Measurements from ENCODE around the gene MATN1.
"Not testable (repeated sequence)": the region's sequence is repeated elsewhere in the genome, so short reads cannot be mapped to it uniquely, and the experiment has no call there.

The MATN1 gene

GRCh38 chr1:30693822-30694221, 29.6 kb downstream of the MATN1 start:
- DNase-seq = no peak

DNA sequence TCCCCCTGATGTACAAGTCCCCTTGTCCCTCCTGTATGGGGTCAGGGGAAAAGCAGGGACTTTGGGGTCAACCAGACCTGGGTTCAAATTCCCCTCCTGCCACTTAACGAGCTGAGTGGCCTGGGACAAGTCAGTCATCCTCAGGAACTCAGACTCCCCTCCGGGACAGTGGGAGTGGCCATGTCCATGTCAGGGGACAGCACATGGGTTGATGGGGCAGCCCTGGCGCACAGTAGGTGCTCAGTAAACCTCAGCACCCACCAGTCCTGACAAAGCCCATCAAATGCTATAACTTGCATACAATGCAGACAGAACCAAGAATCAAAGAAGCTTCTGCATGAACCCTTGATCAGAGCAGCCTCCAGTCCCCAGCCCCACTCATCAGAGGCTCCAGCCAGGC, 30.0 kb downstream of the MATN1 start:
- DNase-seq = no peak

- DNase-seq = no peak
These were observed 30.5 kb downstream of the MATN1 start for GRCh38 chr1:30692948-30693301.

GRCh38 chr1:30692201-30692947, 31.0 kb downstream of the MATN1 start:
- DNase-seq = no peak

- DNase-seq = no peak
These were observed 31.9 kb downstream of the MATN1 start for GRCh38 chr1:30691480-30691879.

GRCh38 chr1:30689901-30690645, 33.3 kb downstream of the MATN1 start:
- DNase-seq = peak; percentile 60

DNA sequence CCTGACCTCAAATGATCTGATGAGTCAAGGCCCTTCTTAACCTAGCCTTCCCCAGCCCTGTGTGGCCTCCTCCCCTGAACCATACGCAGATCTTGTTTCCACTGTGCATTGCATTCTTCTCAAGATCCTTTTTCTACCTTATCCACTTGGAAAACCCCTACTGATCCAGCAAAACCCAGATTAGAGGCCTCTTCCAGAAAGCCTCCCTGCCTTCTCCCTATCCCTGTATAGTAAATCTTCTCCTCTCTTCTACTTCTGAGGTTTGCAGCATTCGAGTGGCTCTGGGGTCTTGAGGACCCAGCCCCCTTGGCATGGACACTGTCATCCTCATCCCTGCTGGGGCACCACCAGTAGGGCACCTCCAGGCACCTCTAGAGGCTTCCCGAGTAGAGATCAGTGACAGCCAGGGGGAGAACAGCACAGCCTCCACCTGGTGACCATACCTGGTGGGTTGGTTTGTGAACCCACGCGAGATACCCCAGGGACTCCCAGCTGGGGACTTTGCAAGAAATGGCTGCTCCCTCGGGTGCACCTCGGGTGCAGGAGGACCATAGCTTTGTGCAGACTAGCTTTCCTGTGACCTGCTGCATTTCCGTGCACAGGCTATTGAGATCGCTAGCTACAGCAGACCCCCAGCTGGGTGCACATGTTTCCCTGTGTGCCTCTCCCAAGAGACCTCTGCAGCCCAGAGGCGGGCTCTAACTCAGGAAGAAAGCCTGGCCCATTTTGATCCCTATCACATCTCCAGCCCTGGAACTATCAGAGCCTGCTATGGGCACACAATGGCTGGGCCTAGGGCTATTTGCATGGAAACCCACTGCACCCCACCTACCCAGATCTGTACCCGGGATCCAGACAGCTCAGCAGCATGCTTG, 34.2 kb downstream of the MATN1 start:
- peak; percentile 43 for DNase-seq

DNA sequence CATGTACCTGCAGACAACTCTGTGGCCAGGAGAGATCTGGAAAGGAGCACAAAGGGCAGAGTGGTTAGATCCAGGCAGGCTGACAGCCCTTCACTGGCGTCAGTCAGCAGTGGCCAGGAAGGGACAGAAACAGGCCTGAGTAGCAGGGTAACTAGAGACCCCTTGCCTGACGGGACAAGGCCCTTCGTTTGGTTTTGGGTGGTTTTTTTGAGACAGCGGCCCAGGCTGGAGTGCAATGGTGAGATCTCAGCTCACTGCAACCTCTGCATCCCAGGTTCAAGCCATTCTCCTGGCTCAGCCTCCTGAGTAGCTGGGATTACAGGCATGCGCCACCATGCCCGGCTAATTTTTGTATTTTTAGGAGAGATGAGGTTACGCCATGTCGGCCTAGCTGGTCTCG, 34.9 kb downstream of the MATN1 start:
- not testable (repeated sequence) for DNase-seq

- no peak for DNase-seq
These were observed 35.5 kb downstream of the MATN1 start for GRCh38 chr1:30687886-30688285.

DNA sequence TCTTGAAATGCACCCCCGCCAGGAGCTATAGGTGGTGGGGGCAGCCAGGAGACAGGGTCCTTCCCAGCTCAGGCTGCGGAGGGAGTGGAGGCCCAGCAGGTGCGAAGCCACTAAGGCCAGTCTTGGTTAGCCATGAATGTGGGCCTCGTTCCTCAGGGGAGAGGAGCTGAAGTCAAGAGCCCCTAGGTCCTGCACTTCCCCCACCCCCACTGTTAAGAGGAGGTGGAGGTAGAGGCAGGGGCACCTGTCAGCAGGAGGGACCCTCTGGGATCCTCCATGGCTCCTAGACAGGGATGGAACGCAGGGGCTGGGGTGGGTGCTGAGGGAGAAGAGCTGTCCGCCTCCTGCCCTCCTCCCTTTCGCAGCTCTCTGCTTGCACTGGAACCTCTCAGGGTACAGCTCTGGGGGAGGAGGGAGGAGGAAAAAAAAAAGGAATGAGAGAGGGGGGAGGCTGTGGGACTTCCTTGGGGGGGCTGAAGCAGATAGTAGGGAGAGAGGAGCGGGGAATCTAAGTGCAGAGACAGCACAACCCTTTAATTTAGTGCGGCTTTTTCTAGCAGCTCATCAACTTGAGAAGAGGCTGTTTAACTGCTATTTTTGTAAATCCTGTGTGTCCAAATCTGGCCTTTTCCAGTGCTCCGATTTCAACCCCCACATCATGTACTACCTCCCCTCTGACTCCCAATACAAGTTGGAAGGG, 37.0 kb downstream of the MATN1 start:
- DNase-seq = no peak

GRCh38 chr1:30685796-30686165, 37.6 kb downstream of the MATN1 start:
- DNase-seq = no peak

- peak; percentile 18 for DNase-seq
These were observed 38.2 kb downstream of the MATN1 start for GRCh38 chr1:30684881-30685795.

DNA sequence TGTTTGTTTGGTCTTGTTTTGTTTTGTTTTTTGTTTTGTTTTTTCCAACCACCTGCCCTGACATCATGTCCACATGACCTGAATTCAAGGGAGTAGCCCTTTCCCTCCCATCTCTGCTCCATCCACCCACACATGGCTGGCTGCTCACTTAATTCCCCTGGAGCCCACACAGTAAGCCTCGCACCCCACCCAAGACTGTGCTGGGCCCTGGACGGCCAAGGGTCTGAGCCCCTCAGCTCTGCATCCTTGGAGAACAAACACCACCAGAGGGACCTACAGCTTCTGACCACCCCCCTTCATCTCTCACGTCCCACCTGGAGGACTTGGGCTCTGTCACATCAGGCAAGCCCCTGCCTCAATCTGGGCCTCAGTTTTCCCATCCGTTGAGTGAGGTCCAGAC, 39.1 kb downstream of the MATN1 start:
- no peak for DNase-seq

DNA sequence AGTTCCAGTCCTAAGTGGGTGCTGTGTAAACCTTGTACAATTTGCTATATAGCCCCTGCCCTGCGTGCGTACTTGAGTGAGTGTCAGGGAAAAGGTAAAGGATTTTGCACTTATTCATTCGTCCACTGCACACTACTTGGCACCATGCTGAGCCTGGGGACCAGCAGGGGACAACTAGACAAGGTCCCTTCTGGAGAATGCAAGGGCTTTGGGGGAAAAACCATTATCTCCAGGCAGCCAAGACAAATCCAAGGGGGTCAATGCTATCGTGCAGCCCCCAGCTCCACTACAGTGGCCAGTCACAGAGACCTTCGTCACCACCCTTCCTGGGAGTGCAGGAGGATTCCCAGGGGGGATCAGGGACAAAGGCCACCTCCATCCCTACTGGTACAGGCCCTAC, 39.7 kb downstream of the MATN1 start:
- DNase-seq = no peak

- DNase-seq = no peak
These were observed 40.7 kb downstream of the MATN1 start for GRCh38 chr1:30682396-30683275.

DNA sequence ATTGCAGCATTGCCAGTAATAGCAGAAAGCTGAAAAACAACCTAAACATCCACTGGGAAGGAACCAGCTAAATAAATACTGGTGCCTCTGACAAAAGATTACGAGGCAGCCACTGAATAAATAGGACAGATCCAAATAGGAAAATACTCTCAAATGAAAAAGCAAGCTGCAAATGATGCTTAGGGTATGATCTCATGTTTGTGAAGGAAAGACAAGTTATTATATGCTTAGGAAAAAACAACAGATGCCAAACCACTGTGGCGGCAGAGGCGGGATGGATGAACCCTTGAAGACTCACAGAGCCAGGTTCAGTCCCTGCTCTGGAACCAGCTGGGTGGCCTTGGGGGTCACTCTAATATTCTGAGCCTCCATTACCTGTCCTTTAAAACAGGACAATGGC, 41.6 kb downstream of the MATN1 start:
- no peak for DNase-seq

- DNase-seq = no peak
These were observed 42.5 kb downstream of the MATN1 start for GRCh38 chr1:30680879-30681278.

DNA sequence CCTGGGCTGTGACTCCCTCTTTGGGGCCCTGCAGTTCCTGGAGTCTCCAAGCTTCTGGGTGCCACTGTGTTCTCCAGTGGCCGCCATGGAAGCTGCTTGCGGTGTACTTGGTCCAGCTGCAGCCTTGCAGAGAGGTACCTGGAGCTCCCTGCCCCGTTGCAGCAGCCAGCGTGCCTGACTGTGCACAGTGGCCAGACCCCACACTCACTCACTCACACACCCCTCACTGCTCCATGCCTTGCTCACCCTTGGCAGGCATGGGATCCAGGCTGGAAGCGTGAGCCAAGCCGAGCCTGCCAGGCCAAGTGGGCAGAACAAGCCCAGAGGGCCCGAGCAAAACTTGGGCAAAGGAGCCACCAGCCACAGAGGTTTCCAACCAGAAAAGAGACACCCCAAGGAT, 43.0 kb downstream of the MATN1 start:
- DNase-seq = no peak

- DNase-seq = no peak
These were observed 43.4 kb downstream of the MATN1 start for GRCh38 chr1:30679976-30680305.

GRCh38 chr1:30679201-30679975, 44.0 kb downstream of the MATN1 start:
- no peak for DNase-seq

All from NCI-H2171 treated with DMSO at 0.1 percent for 48 hours (cell line).